Loucy (cell line): ENCODE results near the gene SLC11A1.

Source experiments
- H2AFZ ChIP-seq: fragments of 200-600 bp; sonication (generic); 2 replicates; pipeline ENCODE4 v1.6.0; 2016; ENCODE audit warnings: antibody characterized with exemption, mild to moderate bottlenecking, low read length, moderate library complexity
- H3F3A ChIP-seq: fragments of 200-600 bp; 2 replicates; pipeline ENCODE4 v1.6.0; 2016; ENCODE audit warnings: antibody characterized with exemption, low read depth, mild to moderate bottlenecking
- H3K27me3 ChIP-seq: fragments of 200-600 bp; sonication (generic); 2 replicates; pipeline ENCODE4 v1.6.1; 2014; ENCODE audit warnings: low read length, mild to moderate bottlenecking; ENCODE audit not compliant: insufficient read depth, poor library complexity, severe bottlenecking
- H3K36me3 ChIP-seq: fragments of 200-600 bp; sonication (generic); 2 replicates; pipeline ENCODE4 v1.6.1; 2016; ENCODE audit warnings: low read length; ENCODE audit not compliant: insufficient read depth
- H3K4me1 ChIP-seq: fragments of 200-600 bp; sonication (generic); 2 replicates; pipeline ENCODE4 v1.5.1; 2014; ENCODE audit warnings: low read length, mild to moderate bottlenecking; ENCODE audit not compliant: insufficient read depth, poor library complexity, severe bottlenecking
- H3K4me2 ChIP-seq: fragments of 200-600 bp; sonication (generic); 2 replicates; pipeline ENCODE4 v1.6.0; 2014; ENCODE audit warnings: antibody characterized with exemption, low read length, low read depth, mild to moderate bottlenecking; ENCODE audit not compliant: poor library complexity, severe bottlenecking
- H3K4me3 ChIP-seq: fragments of 200-600 bp; sonication (generic); 2 replicates; pipeline ENCODE4 v1.5.1; 2014; ENCODE audit warnings: low read length, mild to moderate bottlenecking, mixed read lengths; ENCODE audit not compliant: poor library complexity, severe bottlenecking
- H3K79me2 ChIP-seq: fragments of 200-600 bp; sonication (generic); 2 replicates; pipeline ENCODE4 v1.6.1; 2014; ENCODE audit warnings: low read length; ENCODE audit not compliant: insufficient read depth
- H3K9ac ChIP-seq: fragments of 200-600 bp; sonication (generic); 2 replicates; pipeline ENCODE4 v1.6.0; 2014; ENCODE audit warnings: mild to moderate bottlenecking, low read depth, low read length, moderate library complexity; ENCODE audit not compliant: poor library complexity, severe bottlenecking
- H3K9me2 ChIP-seq: fragments of 200-600 bp; sonication (generic); replicated peaks from 2 replicates; pipeline ENCODE4 v1.6.1; 2016; ENCODE audit warnings: low read depth, low read length, mixed read lengths
- H3K9me3 ChIP-seq: fragments of 200-600 bp; sonication (generic); 2 replicates; pipeline ENCODE4 v1.6.1; 2014; ENCODE audit warnings: mild to moderate bottlenecking, antibody characterized with exemption, low read length, low read depth; ENCODE audit not compliant: insufficient read depth
- H4K20me1 ChIP-seq: fragments of 200-600 bp; sonication (generic); 2 replicates; pipeline ENCODE4 v1.6.0; 2014; ENCODE audit warnings: antibody characterized with exemption, low read length, mild to moderate bottlenecking; ENCODE audit not compliant: insufficient read depth, poor library complexity, severe bottlenecking
- CTCF ChIP-seq: fragments of 200-600 bp; sonication (generic); conservative IDR thresholded peaks from 2 replicates; pipeline ENCODE4 v1.5.1; 2014; ENCODE audit warnings: mild to moderate bottlenecking, antibody characterized with exemption, low read length
- EZH2phosphoT487 ChIP-seq: fragments of 200-600 bp; IDR thresholded peaks from 2 replicates; pipeline ENCODE4 v1.6.1; 2018; ENCODE audit warnings: antibody characterized with exemption, mild to moderate bottlenecking, moderate library complexity, borderline replicate concordance

Gene SLC11A1

GRCh38 chr2:218371983-218372350 lies 10.1 kb upstream of the SLC11A1 start:
- H2AFZ ChIP-seq = no peak overlapping the region
- no peak overlapping the region for H3K4me2 ChIP-seq
- H3K4me1 ChIP-seq = peaks cover 6% of the 10 kb centered on the region
- no peaks in the 10 kb centered on the region for H3K27me3 ChIP-seq
- H3K79me2 ChIP-seq = no peaks in the 10 kb centered on the region
- no peaks in the 10 kb centered on the region for H3K9me2 ChIP-seq
- H3K9ac ChIP-seq = no peak overlapping the region
- no peak overlapping the region for H3K4me3 ChIP-seq
- H4K20me1 ChIP-seq = no peaks in the 10 kb centered on the region
- H3F3A ChIP-seq = no peaks in the 10 kb centered on the region
- no peak for TF ChIP-seq EZH2phosphoT487
- no peak for TF ChIP-seq CTCF
- no peaks in the 10 kb centered on the region for H3K36me3 ChIP-seq
- H3K9me3 ChIP-seq = no peaks in the 10 kb centered on the region

- Histone ChIP-seq H3K9ac (no peak overlapping the region), H2AFZ (no peak overlapping the region), H3F3A (no peaks in the 10 kb centered on the region), H3K4me3 (no peak overlapping the region), H3K4me1 (peaks cover 6% of the 10 kb centered on the region), H3K79me2 (no peaks in the 10 kb centered on the region), H3K9me3 (no peaks in the 10 kb centered on the region), H3K9me2 (no peaks in the 10 kb centered on the region), H3K27me3 (no peaks in the 10 kb centered on the region), H4K20me1 (no peaks in the 10 kb centered on the region), H3K36me3 (no peaks in the 10 kb centered on the region), H3K4me2 (no peak overlapping the region)
- TF ChIP-seq EZH2phosphoT487 (no peak), CTCF (no peak)
Measured at GRCh38 chr2:218374795-218375194, 7.3 kb upstream of the SLC11A1 start.

GRCh38 chr2:218375212-218375611 lies 6.9 kb upstream of the SLC11A1 start:
- H3F3A ChIP-seq = no peaks in the 10 kb centered on the region

More at GRCh38 chr2:218375212-218375611, 6.9 kb upstream of the SLC11A1 start:
- Histone ChIP-seq H3K27me3 (no peaks in the 10 kb centered on the region), H3K36me3 (no peaks in the 10 kb centered on the region), H4K20me1 (no peaks in the 10 kb centered on the region), H3K9me3 (no peaks in the 10 kb centered on the region), H2AFZ (no peak overlapping the region), H3K4me3 (no peak overlapping the region), H3K79me2 (no peaks in the 10 kb centered on the region), H3K9me2 (no peaks in the 10 kb centered on the region), H3K4me2 (no peak overlapping the region), H3K9ac (no peak overlapping the region), H3K4me1 (peaks cover 6% of the 10 kb centered on the region)
- TF ChIP-seq CTCF (no peak), EZH2phosphoT487 (no peak)
